DND-41 (cell line): ENCODE data around the gene MUC5B.

Source experiments
- ATAC-seq: fragments of 200-7000 bp; cut with Tn5 transposase; 3 replicates; pipeline ENCODE4 v1.9.1; 2021; ENCODE audit warnings: low read depth; ENCODE audit not compliant: insufficient read depth
- DNase-seq: peaks from one replicate; pipeline ENCODE4 v3.0.0-alpha.2; 2020
- H2AFZ ChIP-seq: 2 replicates; pipeline ENCODE4 v1.6.0; 2012; ENCODE audit warnings: low read depth, low read length
- H3K27ac ChIP-seq: 2 replicates; pipeline ENCODE4 v1.5.1; 2012; ENCODE audit warnings: low read length, inconsistent platforms
- H3K27me3 ChIP-seq: fragments of 200-600 bp; sonication (generic); 2 replicates; pipeline ENCODE4 v1.6.0; 2012; ENCODE audit warnings: low read length, mild to moderate bottlenecking, inconsistent platforms; ENCODE audit not compliant: insufficient read depth, poor library complexity
- H3K36me3 ChIP-seq: 2 replicates; pipeline ENCODE4 v1.5.1; 2012; ENCODE audit warnings: low read length, inconsistent platforms; ENCODE audit not compliant: insufficient read depth
- H3K4me1 ChIP-seq: 2 replicates; pipeline ENCODE4 v1.5.1; 2012; ENCODE audit warnings: mild to moderate bottlenecking, low read length; ENCODE audit not compliant: insufficient read depth
- H3K4me2 ChIP-seq: 2 replicates; pipeline ENCODE4 v1.6.0; 2012; ENCODE audit warnings: mild to moderate bottlenecking, moderate library complexity, low read length, inconsistent platforms; ENCODE audit not compliant: insufficient read depth
- H3K4me3 ChIP-seq, 2 experiments: fragments of 200-600 bp in 1 of 2; shearing (Covaris generic) in 1 of 2; 2 replicates each; pipeline ENCODE4 v1.5.1; 2012 to 2016; ENCODE audit warnings: inconsistent platforms in 2 of 2, low read length in 2 of 2, mild to moderate bottlenecking in 2 of 2, low read depth in 1 of 2, moderate library complexity in 1 of 2
- H3K79me2 ChIP-seq: 2 replicates; pipeline ENCODE4 v1.6.0; 2012; ENCODE audit warnings: low read length, inconsistent platforms; ENCODE audit not compliant: insufficient read depth
- H3K9ac ChIP-seq: 2 replicates; pipeline ENCODE4 v1.6.0; 2012; ENCODE audit warnings: low read depth, mild to moderate bottlenecking, inconsistent platforms, low read length, moderate library complexity
- H3K9me3 ChIP-seq: 2 replicates; pipeline ENCODE4 v1.5.1; 2012; ENCODE audit warnings: low read length, moderate library complexity, mild to moderate bottlenecking, inconsistent platforms; ENCODE audit not compliant: insufficient read depth, severe bottlenecking
- H4K20me1 ChIP-seq: 2 replicates; pipeline ENCODE4 v1.6.0; 2012; ENCODE audit warnings: low read length; ENCODE audit not compliant: insufficient read depth
- CTCF ChIP-seq: IDR thresholded peaks from 2 replicates; pipeline ENCODE4 v1.5.1; 2012; ENCODE audit warnings: borderline replicate concordance, low read length, moderate library complexity, mild to moderate bottlenecking; ENCODE audit not compliant: poor library complexity, severe bottlenecking; ENCODE audit errors: extremely low read depth
- EZH2 ChIP-seq: IDR thresholded peaks from 3 replicates; pipeline ENCODE4 v1.6.1; 2012; ENCODE audit warnings: borderline replicate concordance, low read depth, mild to moderate bottlenecking, moderate library complexity, low read length, inconsistent platforms; ENCODE audit not compliant: severe bottlenecking

Gene MUC5B

GRCh38 chr11:1197886-1198560 lies 24.8 kb upstream of the MUC5B start:
- no peaks in the 10 kb centered on the region for H3K27me3 ChIP-seq
- H3K4me3 ChIP-seq = no peak overlapping the region
- H2AFZ ChIP-seq = no peak overlapping the region
- peaks cover 8% of the 10 kb centered on the region for H4K20me1 ChIP-seq
- H3K9ac ChIP-seq = no peak overlapping the region
- no peak overlapping the region for H3K4me2 ChIP-seq
- no peak overlapping the region for H3K27ac ChIP-seq
- H3K79me2 ChIP-seq = no peaks in the 10 kb centered on the region
- DNase-seq (no peak), ATAC-seq (no peak)
- TF ChIP-seq EZH2 = no peak
- TF ChIP-seq CTCF = no peak
- no peaks in the 10 kb centered on the region for H3K9me3 ChIP-seq
- no peaks in the 10 kb centered on the region for H3K4me1 ChIP-seq
- no peaks in the 10 kb centered on the region for H3K36me3 ChIP-seq

GRCh38 chr11:1198561-1199240 lies 24.2 kb upstream of the MUC5B start:
- Histone ChIP-seq H3K4me3 (no peak overlapping the region), H2AFZ (no peak overlapping the region), H3K4me1 (no peaks in the 10 kb centered on the region), H3K9me3 (no peaks in the 10 kb centered on the region), H3K79me2 (no peaks in the 10 kb centered on the region), H3K36me3 (no peaks in the 10 kb centered on the region), H4K20me1 (peaks cover 12% of the 10 kb centered on the region), H3K27me3 (no peaks in the 10 kb centered on the region), H3K27ac (no peak overlapping the region), H3K9ac (no peak overlapping the region), H3K4me2 (no peak overlapping the region)
- no peak for DNase-seq
- ATAC-seq = no peak
- TF ChIP-seq CTCF (no peak), EZH2 (no peak)

GRCh38 chr11:1199241-1199750 lies 23.6 kb upstream of the MUC5B start:
- peaks cover 12% of the 10 kb centered on the region for H4K20me1 ChIP-seq
- no peaks in the 10 kb centered on the region for H3K36me3 ChIP-seq
- no peak for DNase-seq
- no peak overlapping the region for H2AFZ ChIP-seq
- no peaks in the 10 kb centered on the region for H3K9me3 ChIP-seq
- no peaks in the 10 kb centered on the region for H3K4me1 ChIP-seq
- H3K4me2 ChIP-seq = no peak overlapping the region
- H3K79me2 ChIP-seq = no peaks in the 10 kb centered on the region
- H3K27me3 ChIP-seq = no peaks in the 10 kb centered on the region
- no peak for ATAC-seq
- TF ChIP-seq CTCF (no peak), EZH2 (no peak)
- no peak overlapping the region for H3K9ac ChIP-seq
- no peak overlapping the region for H3K4me3 ChIP-seq
- H3K27ac ChIP-seq = no peak overlapping the region
